Stimulated activated CD4-positive, alpha-beta T cell treated with anti-CD3 and anti-CD28 coated beads, Interleukin-2, amount 100 ng/mL, for 48 hours (primary cell): ENCODE results near the gene CIAPIN1.
"Not testable (repeated sequence)": the region's sequence is repeated elsewhere in the genome, so short reads cannot be mapped to it uniquely, and the experiment has no call there.

ENCODE experiments used
- DNase-seq, 2 donors: peaks; one replicate each; pipeline ENCODE4 v3.0.0-alpha.2; 2020

Gene CIAPIN1

GRCh38 chr16:57439947-57440346 is 7.2 kb downstream of the CIAPIN1 start:
- not testable (repeated sequence) for DNase-seq

- no peak for DNase-seq
Observed at GRCh38 chr16:57435838-57436237, 11.3 kb downstream of the CIAPIN1 start.

- DNase-seq = no peak
Observed at GRCh38 chr16:57434003-57434402, 13.2 kb downstream of the CIAPIN1 start.

GRCh38 chr16:57432989-57433388 is 14.2 kb downstream of the CIAPIN1 start:
- no peak for DNase-seq

GRCh38 chr16:57432505-57432904 is 14.7 kb downstream of the CIAPIN1 start:
- no peak for DNase-seq

- no peak for DNase-seq
Observed at GRCh38 chr16:57430955-57431354, 16.2 kb downstream of the CIAPIN1 start.

- DNase-seq = no peak
Observed at GRCh38 chr16:57427824-57428223, 19.4 kb downstream of the CIAPIN1 start.

GRCh38 chr16:57427307-57427706 is 19.9 kb downstream of the CIAPIN1 start:
- DNase-seq = no peak

- no peak for DNase-seq
Observed at GRCh38 chr16:57426356-57426755, 20.8 kb downstream of the CIAPIN1 start.

GRCh38 chr16:57424583-57424982 is 22.6 kb downstream of the CIAPIN1 start:
- no peak for DNase-seq

GRCh38 chr16:57423152-57423551 is 24.0 kb downstream of the CIAPIN1 start:
- DNase-seq = no peak

GRCh38 chr16:57422026-57422944 is 24.9 kb downstream of the CIAPIN1 start:
- DNase-seq = no peak

GRCh38 chr16:57419506-57419905 is 27.7 kb downstream of the CIAPIN1 start:
- no peak for DNase-seq

GRCh38 chr16:57416084-57416483 is 31.1 kb downstream of the CIAPIN1 start:
- DNase-seq = no peak

GRCh38 chr16:57413733-57414132 is 33.5 kb downstream of the CIAPIN1 start:
- no peak for DNase-seq

GRCh38 chr16:57413301-57413730 is 33.9 kb downstream of the CIAPIN1 start:
- no peak for DNase-seq

- DNase-seq = no peak
Observed at GRCh38 chr16:57412584-57412983, 34.6 kb downstream of the CIAPIN1 start.

GRCh38 chr16:57411362-57411976 is 35.7 kb downstream of the CIAPIN1 start:
- no peak for DNase-seq

- DNase-seq = no peak
Observed at GRCh38 chr16:57409870-57410587, 37.2 kb downstream of the CIAPIN1 start.

- no peak for DNase-seq
Observed at GRCh38 chr16:57409065-57409464, 38.1 kb downstream of the CIAPIN1 start.

- no peak for DNase-seq
Observed at GRCh38 chr16:57407521-57408353, 39.4 kb downstream of the CIAPIN1 start.

- no peak for DNase-seq
Observed at GRCh38 chr16:57406881-57407280, 40.3 kb downstream of the CIAPIN1 start.

GRCh38 chr16:57405097-57405496 is 42.1 kb downstream of the CIAPIN1 start:
- DNase-seq = no peak
